ENCODE results near the gene PCGF2. TPM values are rescaled to one million over a fixed set of nuclear protein-coding genes. Genes with fewer than 3 reads are reported as not detected.
"Not testable (repeated sequence)": the region's sequence is repeated elsewhere in the genome, so short reads cannot be mapped to it uniquely, and the experiment has no call there.

Gene PCGF2
- total and polyA plus RNA-seq, 2 donors: 1.4 to 12.6 TPM

GRCh38 chr17:38787999-38788398 lies 39.9 kb upstream of the PCGF2 start:
- H3K4me3 ChIP-seq (ENCODE audit: low read length in 2 of 2); DNase-seq (ENCODE audit: low read depth in 6 of 9, low spot score in 9 of 9); H3K27me3 ChIP-seq (ENCODE audit: control insufficient read depth in 2 of 2, insufficient read depth in 1 of 2, low read length in 1 of 2); H3K9me3 ChIP-seq (ENCODE audit: control insufficient read depth in 2 of 2, insufficient read depth in 1 of 2, low read length in 1 of 2); H3K27ac ChIP-seq (ENCODE audit: low read depth in 1 of 2, low read length in 1 of 2); H3K4me1 ChIP-seq (ENCODE audit: control insufficient read depth in 2 of 2, insufficient read depth in 2 of 2, low read length in 2 of 2): not testable (repeated sequence)
- WGBS: 98% methylated on average over 4 of the region's 4 CpGs
- H3K36me3 ChIP-seq (ENCODE audit: control insufficient read depth in 2 of 2, insufficient read depth in 2 of 2, low read length in 1 of 2): peaks cover 34 to 39% of the 10 kb centered on the region in 2 donors

GRCh38 chr17:38786372-38786771 lies 38.2 kb upstream of the PCGF2 start:
- WGBS: 88% methylated on average over 6 of the region's 6 CpGs
- Histone ChIP-seq H3K4me1 (ENCODE audit: control insufficient read depth in 2 of 2, insufficient read depth in 2 of 2, low read length in 2 of 2) (peaks cover 0 to 2% of the 10 kb centered on the region in 2 donors), H3K27ac (ENCODE audit: low read depth in 1 of 2, low read length in 1 of 2) (no peak overlapping the region), H3K27me3 (ENCODE audit: control insufficient read depth in 2 of 2, insufficient read depth in 1 of 2, low read length in 1 of 2) (no peaks in the 10 kb centered on the region), H3K9me3 (ENCODE audit: control insufficient read depth in 2 of 2, insufficient read depth in 1 of 2, low read length in 1 of 2) (no peaks in the 10 kb centered on the region), H3K4me3 (ENCODE audit: low read length in 2 of 2) (no peak overlapping the region), H3K36me3 (ENCODE audit: control insufficient read depth in 2 of 2, insufficient read depth in 2 of 2, low read length in 1 of 2) (peaks cover 38 to 52% of the 10 kb centered on the region in 2 donors)
- no peak for DNase-seq (ENCODE audit: low read depth in 6 of 9, low spot score in 9 of 9)

- DNase-seq (ENCODE audit: low read depth in 6 of 9, low spot score in 9 of 9): no peak
- WGBS: 97% methylated on average over 3 of the region's 3 CpGs
- H3K4me1 ChIP-seq (ENCODE audit: control insufficient read depth in 2 of 2, insufficient read depth in 2 of 2, low read length in 2 of 2): peaks cover 0 to 2% of the 10 kb centered on the region in 2 donors
- no peak overlapping the region for H3K4me3 ChIP-seq (ENCODE audit: low read length in 2 of 2)
- H3K27me3 ChIP-seq (ENCODE audit: control insufficient read depth in 2 of 2, insufficient read depth in 1 of 2, low read length in 1 of 2): no peaks in the 10 kb centered on the region
- H3K36me3 ChIP-seq (ENCODE audit: control insufficient read depth in 2 of 2, insufficient read depth in 2 of 2, low read length in 1 of 2): peaks cover 69 to 80% of the 10 kb centered on the region in 2 donors
- H3K9me3 ChIP-seq (ENCODE audit: control insufficient read depth in 2 of 2, insufficient read depth in 1 of 2, low read length in 1 of 2): no peaks in the 10 kb centered on the region
- no peak overlapping the region for H3K27ac ChIP-seq (ENCODE audit: low read depth in 1 of 2, low read length in 1 of 2)
Observed at GRCh38 chr17:38783227-38783626, 35.1 kb upstream of the PCGF2 start.

GRCh38 chr17:38779965-38780752 lies 32.0 kb upstream of the PCGF2 start:
- 98% methylated on average over 23 of the region's 23 CpGs for WGBS
- Histone ChIP-seq H3K27me3 (ENCODE audit: control insufficient read depth in 2 of 2, insufficient read depth in 1 of 2, low read length in 1 of 2) (no peaks in the 10 kb centered on the region), H3K9me3 (ENCODE audit: control insufficient read depth in 2 of 2, insufficient read depth in 1 of 2, low read length in 1 of 2) (no peaks in the 10 kb centered on the region), H3K36me3 (ENCODE audit: control insufficient read depth in 2 of 2, insufficient read depth in 2 of 2, low read length in 1 of 2) (peaks cover 73 to 79% of the 10 kb centered on the region in 2 donors), H3K4me3 (ENCODE audit: low read length in 2 of 2) (no peak overlapping the region), H3K27ac (ENCODE audit: low read depth in 1 of 2, low read length in 1 of 2) (no peak overlapping the region), H3K4me1 (ENCODE audit: control insufficient read depth in 2 of 2, insufficient read depth in 2 of 2, low read length in 2 of 2) (peaks cover 0 to 2% of the 10 kb centered on the region in 2 donors)
- no peak for DNase-seq (ENCODE audit: low read depth in 6 of 9, low spot score in 9 of 9)

- no peaks in the 10 kb centered on the region for H3K9me3 ChIP-seq (ENCODE audit: control insufficient read depth in 2 of 2, insufficient read depth in 1 of 2, low read length in 1 of 2)
- no peaks in the 10 kb centered on the region for H3K27me3 ChIP-seq (ENCODE audit: control insufficient read depth in 2 of 2, insufficient read depth in 1 of 2, low read length in 1 of 2)
- no peak for DNase-seq (ENCODE audit: low read depth in 6 of 9, low spot score in 9 of 9)
- H3K36me3 ChIP-seq (ENCODE audit: control insufficient read depth in 2 of 2, insufficient read depth in 2 of 2, low read length in 1 of 2): peaks cover 66 to 79% of the 10 kb centered on the region in 2 donors
- 83% methylated on average over 7 of the region's 7 CpGs for WGBS
- no peak overlapping the region for H3K27ac ChIP-seq (ENCODE audit: low read depth in 1 of 2, low read length in 1 of 2)
- H3K4me1 ChIP-seq (ENCODE audit: control insufficient read depth in 2 of 2, insufficient read depth in 2 of 2, low read length in 2 of 2): peaks cover 0 to 2% of the 10 kb centered on the region in 2 donors
- no peak overlapping the region for H3K4me3 ChIP-seq (ENCODE audit: low read length in 2 of 2)
Observed at GRCh38 chr17:38777641-38778250, 29.6 kb upstream of the PCGF2 start.

GRCh38 chr17:38773258-38773657 lies 25.1 kb upstream of the PCGF2 start:
- Histone ChIP-seq H3K27me3 (ENCODE audit: control insufficient read depth in 2 of 2, insufficient read depth in 1 of 2, low read length in 1 of 2) (no peaks in the 10 kb centered on the region), H3K36me3 (ENCODE audit: control insufficient read depth in 2 of 2, insufficient read depth in 2 of 2, low read length in 1 of 2) (peaks cover 51 to 77% of the 10 kb centered on the region in 2 donors), H3K4me1 (ENCODE audit: control insufficient read depth in 2 of 2, insufficient read depth in 2 of 2, low read length in 2 of 2) (no peaks in the 10 kb centered on the region), H3K27ac (ENCODE audit: low read depth in 1 of 2, low read length in 1 of 2) (no peak overlapping the region), H3K9me3 (ENCODE audit: control insufficient read depth in 2 of 2, insufficient read depth in 1 of 2, low read length in 1 of 2) (no peaks in the 10 kb centered on the region), H3K4me3 (ENCODE audit: low read length in 2 of 2) (no peak overlapping the region)
- no peak for DNase-seq (ENCODE audit: low read depth in 6 of 9, low spot score in 9 of 9)

GRCh38 chr17:38768417-38768816 lies 20.3 kb upstream of the PCGF2 start:
- 95% methylated on average over 6 of the region's 6 CpGs for whole genome bisulfite sequencing
- no peaks in the 10 kb centered on the region for H3K27me3 ChIP-seq (ENCODE audit: control insufficient read depth in 2 of 2, insufficient read depth in 1 of 2, low read length in 1 of 2)
- no peaks in the 10 kb centered on the region for H3K9me3 ChIP-seq (ENCODE audit: control insufficient read depth in 2 of 2, insufficient read depth in 1 of 2, low read length in 1 of 2)
- no peak overlapping the region for H3K27ac ChIP-seq (ENCODE audit: low read depth in 1 of 2, low read length in 1 of 2)
- DNase-seq (ENCODE audit: low read depth in 6 of 9, low spot score in 9 of 9): no peak
- no peaks in the 10 kb centered on the region for H3K4me1 ChIP-seq (ENCODE audit: control insufficient read depth in 2 of 2, insufficient read depth in 2 of 2, low read length in 2 of 2)
- H3K36me3 ChIP-seq (ENCODE audit: control insufficient read depth in 2 of 2, insufficient read depth in 2 of 2, low read length in 1 of 2): peaks cover 66 to 93% of the 10 kb centered on the region in 2 donors
- H3K4me3 ChIP-seq (ENCODE audit: low read length in 2 of 2): no peak overlapping the region

GRCh38 chr17:38766341-38766740 lies 18.2 kb upstream of the PCGF2 start:
- Histone ChIP-seq H3K9me3 (ENCODE audit: control insufficient read depth in 2 of 2, insufficient read depth in 1 of 2, low read length in 1 of 2) (no peaks in the 10 kb centered on the region), H3K4me1 (ENCODE audit: control insufficient read depth in 2 of 2, insufficient read depth in 2 of 2, low read length in 2 of 2) (no peaks in the 10 kb centered on the region), H3K36me3 (ENCODE audit: control insufficient read depth in 2 of 2, insufficient read depth in 2 of 2, low read length in 1 of 2) (peaks cover 80 to 93% of the 10 kb centered on the region in 2 donors), H3K4me3 (ENCODE audit: low read length in 2 of 2) (no peak overlapping the region), H3K27ac (ENCODE audit: low read depth in 1 of 2, low read length in 1 of 2) (no peak overlapping the region), H3K27me3 (ENCODE audit: control insufficient read depth in 2 of 2, insufficient read depth in 1 of 2, low read length in 1 of 2) (no peaks in the 10 kb centered on the region)
- WGBS: 97% methylated on average over 5 of the region's 5 CpGs
- DNase-seq (ENCODE audit: low read depth in 6 of 9, low spot score in 9 of 9): no peak

- H3K27me3 ChIP-seq (ENCODE audit: control insufficient read depth in 2 of 2, insufficient read depth in 1 of 2, low read length in 1 of 2): no peaks in the 10 kb centered on the region
- H3K36me3 ChIP-seq (ENCODE audit: control insufficient read depth in 2 of 2, insufficient read depth in 2 of 2, low read length in 1 of 2): peaks cover 82 to 85% of the 10 kb centered on the region in 2 donors
- H3K4me1 ChIP-seq (ENCODE audit: control insufficient read depth in 2 of 2, insufficient read depth in 2 of 2, low read length in 2 of 2): no peaks in the 10 kb centered on the region
- no peaks in the 10 kb centered on the region for H3K9me3 ChIP-seq (ENCODE audit: control insufficient read depth in 2 of 2, insufficient read depth in 1 of 2, low read length in 1 of 2)
- 99% methylated on average over 3 of the region's 3 CpGs for WGBS
- DNase-seq (ENCODE audit: low read depth in 6 of 9, low spot score in 9 of 9): no peak
- H3K4me3 ChIP-seq (ENCODE audit: low read length in 2 of 2): no peak overlapping the region
- no peak overlapping the region for H3K27ac ChIP-seq (ENCODE audit: low read depth in 1 of 2, low read length in 1 of 2)
Observed at GRCh38 chr17:38762231-38762630, 14.1 kb upstream of the PCGF2 start.
